ENCODE measurements around the gene PLSCR1.
"Not testable (repeated sequence)": the region's sequence is repeated elsewhere in the genome, so short reads cannot be mapped to it uniquely, and the experiment has no call there.

Gene PLSCR1

GRCh38 chr3:146517684-146518435 lies 26.5 kb downstream of the PLSCR1 start:
- in situ Hi-C loops (cut with HindIII; ENCODE audit: low sequenced_read_pairs): no loop called here

- in situ Hi-C loops (cut with HindIII; ENCODE audit: low sequenced_read_pairs): no loop called here
Measured at GRCh38 chr3:146513386-146514051, 30.9 kb downstream of the PLSCR1 start.

- in situ Hi-C loops (cut with HindIII; ENCODE audit: low sequenced_read_pairs): no loop called here
Measured at GRCh38 chr3:146511402-146512134, 32.8 kb downstream of the PLSCR1 start.

- in situ Hi-C loops (cut with HindIII; ENCODE audit: low sequenced_read_pairs): no loop called here
Measured at GRCh38 chr3:146507331-146508120, 36.9 kb downstream of the PLSCR1 start.

GRCh38 chr3:146505516-146505915 lies 38.9 kb downstream of the PLSCR1 start:
- in situ Hi-C loops (cut with HindIII; ENCODE audit: low sequenced_read_pairs): no loop called here

GRCh38 chr3:146504498-146505197 lies 39.8 kb downstream of the PLSCR1 start:
- in situ Hi-C loops (cut with HindIII; ENCODE audit: low sequenced_read_pairs): no loop called here

GRCh38 chr3:146503461-146504202 lies 40.8 kb downstream of the PLSCR1 start:
- in situ Hi-C loops (cut with HindIII; ENCODE audit: low sequenced_read_pairs): no loop called here

GRCh38 chr3:146502887-146503460 lies 41.4 kb downstream of the PLSCR1 start:
- in situ Hi-C loops (cut with HindIII; ENCODE audit: low sequenced_read_pairs): no loop called here

- in situ Hi-C loops (cut with HindIII; ENCODE audit: low sequenced_read_pairs): no loop called here
Measured at GRCh38 chr3:146501752-146502151, 42.7 kb downstream of the PLSCR1 start.

- in situ Hi-C loops (cut with HindIII; ENCODE audit: low sequenced_read_pairs): no loop called here
Measured at GRCh38 chr3:146499701-146500100, 44.7 kb downstream of the PLSCR1 start.

- in situ Hi-C loops (cut with HindIII; ENCODE audit: low sequenced_read_pairs): no loop called here
Measured at GRCh38 chr3:146498002-146498736, 46.2 kb downstream of the PLSCR1 start.

- in situ Hi-C loops (cut with HindIII; ENCODE audit: low sequenced_read_pairs): not testable (repeated sequence)
Measured at GRCh38 chr3:146497145-146497843, 47.1 kb downstream of the PLSCR1 start.

- in situ Hi-C loops (cut with HindIII; ENCODE audit: low sequenced_read_pairs): no loop called here
Measured at GRCh38 chr3:146496726-146497125, 47.7 kb downstream of the PLSCR1 start.

GRCh38 chr3:146496251-146496650 lies 48.2 kb downstream of the PLSCR1 start:
- in situ Hi-C loops (cut with HindIII; ENCODE audit: low sequenced_read_pairs): no loop called here

GRCh38 chr3:146493761-146494160 lies 50.6 kb downstream of the PLSCR1 start:
- in situ Hi-C loops (cut with HindIII; ENCODE audit: low sequenced_read_pairs): no loop called here

- in situ Hi-C loops (cut with HindIII; ENCODE audit: low sequenced_read_pairs): no loop called here
Measured at GRCh38 chr3:146493221-146493620, 51.2 kb downstream of the PLSCR1 start.

- in situ Hi-C loops (cut with HindIII; ENCODE audit: low sequenced_read_pairs): no loop called here
Measured at GRCh38 chr3:146491303-146491702, 53.1 kb downstream of the PLSCR1 start.

GRCh38 chr3:146485297-146485696 lies 59.1 kb downstream of the PLSCR1 start:
- in situ Hi-C loops (cut with HindIII; ENCODE audit: low sequenced_read_pairs): no loop called here
